Neural progenitor cell (in vitro differentiated cells): Measurements from ENCODE around the gene CDK5RAP2.

ENCODE experiments used
- EZH2 ChIP-seq: fragments of 200-600 bp; sonication (generic); IDR thresholded peaks from 2 replicates; pipeline ENCODE4 v1.6.1; 2017; ENCODE audit warnings: antibody characterized with exemption, mild to moderate bottlenecking, moderate library complexity
- EZH2phosphoT487 ChIP-seq: fragments of 200-600 bp; sonication (generic); IDR thresholded peaks from 2 replicates; pipeline ENCODE4 v1.6.1; 2017; ENCODE audit warnings: antibody characterized with exemption
- TF ChIP-seq, protein P1 (sequence below): fragments of 200-600 bp; sonication (generic); IDR thresholded peaks from 2 replicates; pipeline ENCODE4 v1.5.1; 2017; ENCODE audit warnings: antibody characterized with exemption, mild to moderate bottlenecking

DNA sequence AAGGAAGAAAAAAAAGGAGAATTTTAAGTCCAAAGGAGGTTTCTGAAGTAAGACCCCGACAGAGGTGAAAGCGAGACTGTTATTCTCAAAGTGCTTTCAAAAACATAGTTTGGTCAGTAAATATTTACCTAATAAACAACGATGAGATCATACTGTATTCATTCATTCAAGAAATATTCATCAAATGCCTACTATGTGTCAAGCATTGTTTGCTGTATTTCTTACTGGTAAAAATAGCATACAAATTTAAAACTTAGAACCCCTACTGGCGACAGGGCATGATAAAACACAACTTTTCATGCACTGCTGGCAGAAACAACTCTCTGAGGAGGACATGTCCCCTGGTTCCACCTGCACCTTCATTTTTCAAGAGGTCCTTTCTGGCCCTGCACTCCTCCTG, 190.7 kb downstream of the CDK5RAP2 start:
- TF ChIP-seq EZH2phosphoT487 (no peak), EZH2 (no peak)
- TF ChIP-seq, protein P1, sequence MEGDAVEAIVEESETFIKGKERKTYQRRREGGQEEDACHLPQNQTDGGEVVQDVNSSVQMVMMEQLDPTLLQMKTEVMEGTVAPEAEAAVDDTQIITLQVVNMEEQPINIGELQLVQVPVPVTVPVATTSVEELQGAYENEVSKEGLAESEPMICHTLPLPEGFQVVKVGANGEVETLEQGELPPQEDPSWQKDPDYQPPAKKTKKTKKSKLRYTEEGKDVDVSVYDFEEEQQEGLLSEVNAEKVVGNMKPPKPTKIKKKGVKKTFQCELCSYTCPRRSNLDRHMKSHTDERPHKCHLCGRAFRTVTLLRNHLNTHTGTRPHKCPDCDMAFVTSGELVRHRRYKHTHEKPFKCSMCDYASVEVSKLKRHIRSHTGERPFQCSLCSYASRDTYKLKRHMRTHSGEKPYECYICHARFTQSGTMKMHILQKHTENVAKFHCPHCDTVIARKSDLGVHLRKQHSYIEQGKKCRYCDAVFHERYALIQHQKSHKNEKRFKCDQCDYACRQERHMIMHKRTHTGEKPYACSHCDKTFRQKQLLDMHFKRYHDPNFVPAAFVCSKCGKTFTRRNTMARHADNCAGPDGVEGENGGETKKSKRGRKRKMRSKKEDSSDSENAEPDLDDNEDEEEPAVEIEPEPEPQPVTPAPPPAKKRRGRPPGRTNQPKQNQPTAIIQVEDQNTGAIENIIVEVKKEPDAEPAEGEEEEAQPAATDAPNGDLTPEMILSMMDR, result no peak
